ENCODE results near the gene CD79A.
"Not testable (repeated sequence)": the region's sequence is repeated elsewhere in the genome, so short reads cannot be mapped to it uniquely, and the experiment has no call there.

Gene CD79A

GRCh38 chr19:41910992-41911888 lies 34.2 kb downstream of the CD79A start:
- no peak for FAIRE-seq
- TF ChIP-seq CTCF (IDR thresholded peaks at IDR 0.05; ENCODE audit: insufficient read depth, missing control alignments), result no peak
- DNase-seq (ENCODE audit: insufficient read length, low spot score), result no peak

GRCh38 chr19:41911889-41912731 lies 35.0 kb downstream of the CD79A start:
- TF ChIP-seq CTCF (IDR thresholded peaks at IDR 0.05; ENCODE audit: insufficient read depth, missing control alignments), result no peak
- DNase-seq (ENCODE audit: insufficient read length, low spot score) (no peak), FAIRE-seq (no peak)

- no peak for DNase-seq (ENCODE audit: insufficient read length, low spot score)
- no peak for FAIRE-seq
- no peak for TF ChIP-seq CTCF (IDR thresholded peaks at IDR 0.05; ENCODE audit: insufficient read depth, missing control alignments)
Measured at GRCh38 chr19:41912899-41913537, 35.9 kb downstream of the CD79A start.

- TF ChIP-seq CTCF (IDR thresholded peaks at IDR 0.05; ENCODE audit: insufficient read depth, missing control alignments), result no peak
- DNase-seq (ENCODE audit: insufficient read length, low spot score) (no peak), FAIRE-seq (no peak)
Measured at GRCh38 chr19:41913538-41914423, 36.7 kb downstream of the CD79A start.

- not testable (repeated sequence) for DNase-seq (ENCODE audit: insufficient read length, low spot score); FAIRE-seq
Measured at GRCh38 chr19:41914424-41914834, 37.4 kb downstream of the CD79A start.

- TF ChIP-seq CTCF (IDR thresholded peaks at IDR 0.05; ENCODE audit: insufficient read depth, missing control alignments), result no peak
- no peak for FAIRE-seq
- no peak for DNase-seq (ENCODE audit: insufficient read length, low spot score)
Measured at GRCh38 chr19:41915021-41915775, 38.1 kb downstream of the CD79A start.
